ENCODE results near the gene TRAF3IP1.

DNA sequence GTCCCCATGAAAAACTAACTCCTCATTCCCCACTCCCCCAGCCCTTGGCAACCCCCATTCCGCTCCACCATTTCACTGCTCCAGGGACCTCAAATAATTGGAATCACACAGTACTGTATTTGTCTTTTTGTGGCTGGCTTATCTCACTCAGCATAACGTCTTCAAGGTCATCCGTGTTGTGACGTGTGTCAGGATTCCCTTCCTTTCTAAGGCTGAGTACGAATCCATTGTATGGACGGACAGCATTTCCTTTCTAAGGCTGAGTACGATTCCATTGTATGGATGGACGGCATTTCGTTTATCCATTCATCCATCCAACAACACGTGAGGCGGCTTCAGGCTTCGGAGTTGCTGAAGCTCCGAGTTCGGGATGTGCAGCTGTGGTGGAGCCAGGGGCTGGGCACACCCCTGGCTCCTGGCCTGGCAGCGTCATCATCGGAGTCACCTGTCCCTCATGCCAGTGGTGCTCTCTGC lies 105.2 kb downstream of the TRAF3IP1 start:
- TF ChIP-seq, protein P1, sequence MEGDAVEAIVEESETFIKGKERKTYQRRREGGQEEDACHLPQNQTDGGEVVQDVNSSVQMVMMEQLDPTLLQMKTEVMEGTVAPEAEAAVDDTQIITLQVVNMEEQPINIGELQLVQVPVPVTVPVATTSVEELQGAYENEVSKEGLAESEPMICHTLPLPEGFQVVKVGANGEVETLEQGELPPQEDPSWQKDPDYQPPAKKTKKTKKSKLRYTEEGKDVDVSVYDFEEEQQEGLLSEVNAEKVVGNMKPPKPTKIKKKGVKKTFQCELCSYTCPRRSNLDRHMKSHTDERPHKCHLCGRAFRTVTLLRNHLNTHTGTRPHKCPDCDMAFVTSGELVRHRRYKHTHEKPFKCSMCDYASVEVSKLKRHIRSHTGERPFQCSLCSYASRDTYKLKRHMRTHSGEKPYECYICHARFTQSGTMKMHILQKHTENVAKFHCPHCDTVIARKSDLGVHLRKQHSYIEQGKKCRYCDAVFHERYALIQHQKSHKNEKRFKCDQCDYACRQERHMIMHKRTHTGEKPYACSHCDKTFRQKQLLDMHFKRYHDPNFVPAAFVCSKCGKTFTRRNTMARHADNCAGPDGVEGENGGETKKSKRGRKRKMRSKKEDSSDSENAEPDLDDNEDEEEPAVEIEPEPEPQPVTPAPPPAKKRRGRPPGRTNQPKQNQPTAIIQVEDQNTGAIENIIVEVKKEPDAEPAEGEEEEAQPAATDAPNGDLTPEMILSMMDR (IDR thresholded peaks at IDR 0.05; ENCODE audit: low read depth, low read length): no peak
- no peak for TF ChIP-seq EZH2phosphoT487 (IDR thresholded peaks at IDR 0.05; ENCODE audit: low read depth)

All from OCI-LY3 (cell line).